NT2/D1 (cell line): ENCODE results near the gene TMEM238.

Source experiments
- SUZ12 ChIP-seq: IDR thresholded peaks from 2 replicates; pipeline ENCODE4 v1.6.1; 2011; ENCODE audit not compliant: insufficient read length, insufficient read depth; ENCODE audit errors: extremely low read depth
- YY1 ChIP-seq: IDR thresholded peaks from 2 replicates; pipeline ENCODE4 v1.6.1; 2011; ENCODE audit not compliant: insufficient read length, insufficient read depth
- ZNF274 ChIP-seq: IDR thresholded peaks from 2 replicates; pipeline ENCODE4 v1.6.1; 2011; ENCODE audit warnings: mild to moderate bottlenecking, low read depth, low read length

- TF ChIP-seq YY1 (no peak), ZNF274 (no peak), SUZ12 (no peak)
These were observed 23.2 kb downstream of the TMEM238 start for GRCh38 chr19:55360902-55361301.
